Motor neuron (in vitro differentiated cells): Measurements from ENCODE around the gene ZNRD2. TPM values are rescaled to one million over a fixed set of nuclear protein-coding genes. Genes with fewer than 3 reads are reported as not detected.
"Not testable (repeated sequence)": the region's sequence is repeated elsewhere in the genome, so short reads cannot be mapped to it uniquely, and the experiment has no call there.

Source experiments
- ATAC-seq, 8 experiments: fragments of 200-7000 bp; cut with Tn5 transposase; replicated peaks in 6 of 8; 2 replicates each; pipeline ENCODE4 v1.8.0; 2021; ENCODE audit warnings: mild to moderate bottlenecking in 8 of 8, moderate library complexity in 8 of 8
- H3K27ac ChIP-seq, 2 donors: fragments of 250-450 bp; sonication (Bioruptor Pico); 2 replicates each; pipeline ENCODE4 v1.9.0; 2021; ENCODE audit warnings: antibody characterized with exemption in 2 of 2, mild to moderate bottlenecking in 2 of 2, moderate library complexity in 1 of 2
- H3K4me1 ChIP-seq, 2 donors: fragments of 250-450 bp; sonication (Bioruptor Pico); replicated peaks in 1 of 2; 2 replicates each; pipeline ENCODE4 v1.6.1; 2021; ENCODE audit warnings: antibody characterized with exemption in 2 of 2, mild to moderate bottlenecking in 2 of 2, moderate library complexity in 1 of 2
- H3K4me3 ChIP-seq, 5 donors: fragments of 250-450 bp; sonication (Bioruptor Pico); 2 replicates each; pipeline ENCODE4 v1.9.0; 2021; ENCODE audit warnings: antibody characterized with exemption in 5 of 5, mild to moderate bottlenecking in 5 of 5, moderate library complexity in 4 of 5
- WGBS, 10 experiments: fragments of 450-650 bp; shearing (Covaris generic); methylation state at CpG; one replicate each; pipeline ENCODE4 v1.0.0; 2022; 5-methylcytosine and 5-hydroxymethylcytosine counted together
- in situ Hi-C, 9 experiments: fragments of 400-800 bp; cut with MboI; loops; one replicate each; pipeline ENCODE4 v1.15.0; 2021; ENCODE audit warnings: low sequenced_read_pairs in 9 of 9, low pct_unique_long_range_greater_than_20kb in 2 of 9; ENCODE audit not compliant: unreplicated experiment in 9 of 9
- total RNA-seq, 8 experiments: library from RNA; unstranded; fragments of 300-600 nt; gene quantifications; 2 replicates each; pipeline versions ENCODE4 v1.2.3 to v1.2.4, GENCODE V29; 2022

The ZNRD2 gene
- total RNA-seq, 8 experiments from 2014 or later: 37.4 to 74.2 (median 55.0) TPM

DNA sequence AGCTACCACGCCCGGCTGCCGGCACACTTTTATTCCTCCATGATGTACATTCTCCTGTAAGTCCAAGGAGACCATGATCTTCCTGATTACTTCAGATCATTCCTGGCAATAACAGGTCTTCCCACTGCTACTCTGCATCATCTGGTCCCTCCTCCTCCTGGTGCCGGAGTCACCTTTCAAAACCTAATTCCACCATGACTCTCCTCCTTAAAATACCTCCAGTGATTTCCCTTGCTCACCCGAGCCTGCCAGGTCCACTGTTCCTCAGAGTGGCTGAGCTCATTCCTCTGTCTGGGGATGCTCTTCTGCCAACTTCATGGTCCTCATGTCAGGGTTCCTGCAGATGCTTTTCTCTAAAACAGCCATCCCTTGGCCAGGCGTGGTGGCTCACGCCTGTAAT, 8.3 kb upstream of the ZNRD2 start:
- no peak for ATAC-seq
- in situ Hi-C loops: no loop called here
- Histone ChIP-seq H3K4me1 (peaks cover 21 to 37% of the 10 kb centered on the region in 2 donors), H3K27ac (no peak overlapping the region), H3K4me3 (no peak overlapping the region)
- WGBS, 10 experiments: 27 to 100% (median 91%) methylated on average over 1 to 5 of the region's 7 CpGs; no CpG with 5 or more reads in 2 of the 10 experiments

DNA sequence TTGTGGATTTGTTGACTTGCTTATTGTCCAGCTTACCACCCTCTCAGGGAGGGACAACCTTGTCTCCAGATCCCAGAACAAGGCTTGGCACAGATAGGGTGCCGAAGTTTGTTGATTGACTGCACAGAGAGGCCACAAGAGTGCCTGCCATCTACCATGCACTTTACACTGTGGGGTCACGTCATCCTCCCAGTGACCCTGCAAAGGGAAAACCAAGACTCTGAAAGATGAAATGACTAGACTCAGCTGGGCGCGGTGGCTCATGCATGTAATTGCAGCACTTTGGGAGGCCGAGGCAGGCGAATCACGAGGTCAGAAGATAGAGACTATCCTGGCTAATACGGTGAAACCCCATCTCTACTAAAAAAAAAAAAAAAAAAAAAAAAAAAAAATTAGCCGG, 7.5 kb upstream of the ZNRD2 start:
- in situ Hi-C loops: no loop called here
- 50 to 100% (median 83%) methylated on average over 1 to 6 of the region's 9 CpGs; no CpG with 5 or more reads in 2 of the 10 experiments for WGBS, 10 experiments
- Histone ChIP-seq H3K4me3 (no peak overlapping the region), H3K4me1 (peaks cover 16 to 30% of the 10 kb centered on the region in 2 donors), H3K27ac (no peak overlapping the region)
- no peak for ATAC-seq

DNA sequence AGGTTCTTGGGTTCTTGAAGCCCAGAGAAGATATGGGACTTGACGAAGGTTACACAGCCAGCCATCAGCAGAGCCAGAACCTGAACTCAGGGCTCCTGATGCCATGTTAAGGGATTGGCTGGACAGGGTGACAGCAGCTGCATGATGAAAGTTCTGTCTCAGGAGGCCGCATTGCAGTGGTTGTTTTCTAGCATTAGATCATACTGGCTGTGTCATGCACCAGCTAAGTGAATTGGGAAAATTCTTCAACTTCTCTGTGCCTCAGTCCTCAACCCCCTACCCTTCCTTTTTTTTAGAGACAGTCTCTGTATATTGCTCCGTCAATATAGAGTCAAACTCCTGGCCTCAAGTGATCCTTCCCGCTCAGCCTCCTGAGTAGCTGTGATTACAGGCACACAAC, 6.7 kb upstream of the ZNRD2 start:
- in situ Hi-C loops: no loop called here
- no peak overlapping the region for H3K27ac ChIP-seq
- H3K4me1 ChIP-seq: peaks cover 15 to 31% of the 10 kb centered on the region in 2 donors
- WGBS, 10 experiments: 93 to 100% (median 100%) methylated on average over 1 to 4 of the region's 4 CpGs; no CpG with 5 or more reads in 2 of the 10 experiments
- no peak overlapping the region for H3K4me3 ChIP-seq
- no peak for ATAC-seq

DNA sequence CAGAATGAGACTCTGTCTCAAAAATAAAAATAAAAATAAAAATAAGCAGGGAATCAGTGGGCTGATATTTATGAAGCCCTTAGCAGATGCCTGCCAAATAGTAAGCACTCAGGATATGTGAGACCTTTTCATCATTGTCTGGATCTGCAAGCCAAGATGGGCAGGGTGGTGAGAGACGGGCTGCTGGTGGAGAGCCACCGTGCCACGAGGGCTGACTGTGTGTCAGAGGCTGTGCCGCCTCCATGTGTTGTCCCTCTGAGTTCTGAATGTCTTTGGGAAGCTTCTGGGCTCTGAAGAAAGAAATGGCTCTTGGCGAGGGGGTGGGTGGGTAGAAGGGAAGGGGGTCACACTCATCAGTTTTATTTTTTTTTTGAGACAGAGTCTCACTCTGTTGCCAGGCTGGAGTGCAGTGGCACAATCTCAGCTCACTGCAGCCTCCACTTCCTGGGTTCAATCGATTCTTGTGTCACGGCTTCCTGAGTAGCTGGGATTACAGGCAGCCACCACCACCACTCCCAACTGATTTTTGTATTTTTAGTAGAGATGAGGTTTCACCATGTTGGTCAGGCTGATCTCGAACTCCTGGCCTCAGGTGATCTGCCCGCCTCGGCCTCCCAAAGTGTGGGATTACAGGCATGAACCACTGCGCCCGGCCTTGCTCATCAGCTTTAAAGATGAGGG, 5.3 kb upstream of the ZNRD2 start:
- H3K4me3 ChIP-seq, H3K27ac ChIP-seq, in situ Hi-C loops, ATAC-seq: not testable (repeated sequence)
- H3K4me1 ChIP-seq: peaks cover 15 to 24% of the 10 kb centered on the region in 2 donors
- WGBS, 10 experiments: 60 to 100% (median 89%) methylated on average over 1 to 5 of the region's 12 CpGs; no CpG with 5 or more reads in 4 of the 10 experiments

DNA sequence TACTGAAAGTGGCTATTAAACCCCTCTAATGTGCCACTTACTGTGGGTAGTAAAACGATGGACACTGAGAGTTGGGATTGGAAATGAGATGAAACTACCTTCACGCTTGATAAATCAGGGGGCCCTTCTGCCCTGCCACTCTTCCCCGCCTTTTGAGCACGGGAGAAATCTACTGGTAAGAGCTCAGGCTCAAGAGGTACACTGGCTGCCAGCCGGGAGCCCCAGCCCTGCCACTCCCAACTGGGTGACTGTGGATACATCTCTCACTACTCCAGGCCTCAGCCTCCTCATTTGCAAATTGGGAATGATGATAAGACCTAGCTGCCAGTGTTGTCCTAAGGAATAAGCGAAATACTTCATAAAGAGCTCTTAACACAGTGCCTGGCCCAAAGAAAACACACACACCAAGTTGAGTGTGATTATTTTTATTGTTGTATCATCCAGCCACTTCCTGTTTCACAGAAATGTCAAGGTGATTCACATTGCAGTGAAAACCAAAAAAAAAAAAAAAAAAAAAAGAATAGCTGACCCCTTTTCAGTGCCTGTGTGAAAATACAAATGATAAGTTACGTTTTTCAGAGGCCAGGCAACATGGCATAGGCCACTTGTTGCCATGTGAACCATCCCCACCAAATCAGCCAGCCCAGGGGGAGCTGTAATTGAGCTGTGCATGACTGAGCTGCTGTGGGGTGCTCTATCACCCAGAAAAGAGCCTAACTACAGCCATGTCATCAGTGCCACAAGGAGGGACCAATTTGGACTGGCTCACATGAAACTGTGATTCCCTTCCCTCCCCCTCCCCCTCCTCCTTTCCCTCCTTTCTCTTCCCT, 4.4 kb upstream of the ZNRD2 start:
- Histone ChIP-seq H3K4me3 (no peak overlapping the region), H3K4me1 (peaks cover 14 to 16% of the 10 kb centered on the region in 2 donors), H3K27ac (no peak overlapping the region)
- in situ Hi-C loops: no loop called here
- ATAC-seq: no peak
- 63 to 100% (median 79%) methylated on average over 1 to 7 of the region's 7 CpGs for WGBS, 10 experiments

DNA sequence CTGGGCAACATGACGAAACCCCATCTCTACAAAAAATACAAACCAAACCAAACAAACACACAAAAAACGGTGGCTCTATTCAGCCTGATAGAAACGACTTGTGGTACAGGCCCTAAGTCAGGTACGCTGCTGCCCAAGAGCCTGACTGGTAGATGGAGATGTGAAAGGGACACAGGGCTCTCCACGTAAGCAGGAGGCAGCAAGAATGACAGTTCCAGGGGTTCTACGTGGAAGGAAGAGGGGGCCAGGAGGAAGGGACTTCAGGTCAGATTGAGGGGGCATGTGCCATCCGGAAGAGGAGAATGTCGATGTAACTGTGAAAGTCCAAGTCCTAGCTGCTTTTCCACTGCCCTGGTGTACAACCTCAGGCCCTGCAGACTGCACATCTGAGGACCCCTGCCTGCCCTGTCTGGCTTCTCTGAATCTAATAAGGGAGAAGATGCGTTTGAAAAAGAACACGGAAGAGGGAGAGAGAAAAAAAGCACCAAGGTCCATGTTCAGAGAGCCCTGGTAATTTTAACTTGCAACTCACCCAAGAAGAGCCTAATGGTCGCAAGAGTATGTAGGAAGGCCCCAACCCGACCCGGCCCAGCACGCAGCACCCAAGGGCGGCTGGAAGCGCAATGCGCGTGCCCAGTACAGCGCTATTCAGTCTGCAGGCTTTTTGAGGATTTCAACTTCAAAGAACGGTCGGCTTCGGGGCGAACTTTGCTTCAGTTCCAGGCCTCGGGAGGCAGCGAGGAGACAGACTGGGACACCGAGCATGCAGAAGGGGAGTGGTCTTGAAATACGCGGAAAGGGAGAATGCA, 909 bp upstream of the ZNRD2 start:
- Histone ChIP-seq H3K4me3 (peak overlapping the region; percentile 53 to 95 (median 88)), H3K4me1 (peaks cover 21 to 25% of the 10 kb centered on the region in 2 donors), H3K27ac (peak overlapping the region; percentile 90 to 95)
- in situ Hi-C loops: no loop called here
- ATAC-seq: peak in 7 of 8 experiments; percentile 0 to 8 (median 3)
- 0 to 40% (median 16%) methylated on average over 1 to 11 of the region's 28 CpGs; no CpG with 5 or more reads in 2 of the 10 experiments for WGBS, 10 experiments

DNA sequence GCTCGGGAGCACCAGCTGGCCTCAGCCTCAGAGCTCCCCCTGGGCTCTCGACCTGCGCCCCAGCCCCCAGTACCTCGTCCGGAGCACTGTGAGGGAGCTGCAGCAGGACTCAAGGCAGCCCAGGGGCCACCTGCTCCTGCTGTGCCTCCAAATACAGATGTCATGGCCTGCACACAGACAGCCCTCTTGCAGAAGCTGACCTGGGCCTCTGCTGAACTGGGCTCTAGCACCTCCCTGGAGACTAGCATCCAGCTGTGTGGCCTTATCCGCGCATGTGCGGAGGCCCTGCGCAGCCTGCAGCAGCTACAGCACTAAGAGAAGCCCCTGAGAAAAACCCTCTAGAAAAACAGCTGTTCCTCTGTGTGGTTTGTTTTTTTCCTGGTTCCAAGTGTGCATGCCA, 1.1 kb downstream of the ZNRD2 start:
- in situ Hi-C loops: no loop called here
- H3K4me1 ChIP-seq: peaks cover 21 to 29% of the 10 kb centered on the region in 2 donors
- WGBS, 10 experiments: 64 to 100% methylated on average over 1 to 4 of the region's 9 CpGs; no CpG with 5 or more reads in 8 of the 10 experiments
- peak overlapping the region; percentile 53 to 95 (median 88) for H3K4me3 ChIP-seq
- H3K27ac ChIP-seq: peak overlapping the region in 1 of 2 donors; percentile 95
- ATAC-seq: no peak

DNA sequence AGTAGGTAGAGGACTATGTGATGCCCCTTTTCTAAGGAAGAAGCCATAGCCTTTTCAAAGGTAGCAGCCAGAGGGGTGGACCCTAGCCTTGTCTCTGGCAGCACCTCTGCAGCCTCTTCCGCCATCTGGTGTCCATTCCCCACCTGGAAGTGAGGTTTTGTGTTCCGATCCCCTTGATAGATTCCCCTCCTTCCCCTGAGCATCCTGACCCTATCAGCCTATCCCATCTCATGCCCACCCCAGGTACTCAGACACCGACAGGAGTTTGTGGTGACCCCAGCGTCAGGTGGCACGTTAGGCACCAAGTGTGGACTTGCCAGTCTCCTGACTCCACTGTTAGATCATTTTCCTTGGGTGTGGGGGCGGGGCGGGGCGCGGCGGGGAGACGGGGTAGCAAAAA, 1.7 kb downstream of the ZNRD2 start:
- Histone ChIP-seq H3K4me3 (peak overlapping the region; percentile 53 to 95 (median 88)), H3K4me1 (peaks cover 21 to 29% of the 10 kb centered on the region in 2 donors), H3K27ac (peak overlapping the region; percentile 85 to 95)
- in situ Hi-C loops: no loop called here
- 12% methylated on average over 3 of the region's 11 CpGs; no CpG with 5 or more reads in 9 of the 10 experiments for WGBS, 10 experiments
- ATAC-seq: peak in 1 of 8 experiments; percentile 1

DNA sequence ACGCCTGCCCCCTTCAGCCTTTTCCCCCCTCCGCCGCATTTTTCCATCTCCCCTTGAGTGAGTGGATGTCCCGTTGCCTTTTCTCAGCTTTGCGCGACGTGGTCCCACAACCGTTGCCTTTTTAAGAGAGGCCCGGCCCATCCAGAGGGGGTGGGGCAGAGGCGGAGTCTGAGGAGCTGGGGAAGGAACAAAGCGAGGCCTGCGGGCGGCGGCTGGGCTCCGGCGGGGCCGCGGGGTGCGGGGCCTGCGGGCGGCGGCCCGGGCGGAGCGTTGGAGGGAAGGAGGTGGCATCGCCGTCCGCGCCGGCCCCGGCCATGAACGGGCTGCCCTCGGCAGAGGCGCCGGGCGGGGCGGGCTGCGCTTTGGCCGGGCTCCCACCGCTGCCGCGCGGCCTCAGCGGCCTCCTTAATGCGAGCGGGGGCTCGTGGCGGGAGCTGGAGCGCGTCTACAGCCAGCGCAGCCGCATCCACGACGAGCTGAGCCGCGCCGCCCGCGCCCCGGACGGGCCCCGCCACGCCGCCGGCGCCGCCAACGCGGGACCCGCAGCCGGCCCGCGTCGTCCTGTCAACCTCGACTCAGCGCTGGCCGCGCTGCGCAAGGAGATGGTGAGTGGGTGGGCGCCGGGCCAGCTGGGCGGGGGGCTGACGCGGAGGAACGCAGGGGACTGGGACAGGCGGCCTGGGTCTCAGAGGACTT, 2.2 kb downstream of the ZNRD2 start, which contains the start of gene FAM89B:
Gene FAM89B, plus strand, starts transcription at position 183 of the 696 bp plus-strand sequence. Its CDS starts 132 bp downstream, at position 315.
- in situ Hi-C loops: no loop called here
- Histone ChIP-seq H3K4me1 (peaks cover 21 to 29% of the 10 kb centered on the region in 2 donors), H3K4me3 (peak within 1 kb of the TSS; percentile 53 to 95 (median 88)), H3K27ac (peak within 1 kb of the TSS; percentile 85 to 95)
- WGBS, 10 experiments: 0% methylated on average over 5 of the region's 86 CpGs; no CpG with 5 or more reads in 9 of the 10 experiments
- peak; percentile 6 to 33 (median 26) for ATAC-seq

DNA sequence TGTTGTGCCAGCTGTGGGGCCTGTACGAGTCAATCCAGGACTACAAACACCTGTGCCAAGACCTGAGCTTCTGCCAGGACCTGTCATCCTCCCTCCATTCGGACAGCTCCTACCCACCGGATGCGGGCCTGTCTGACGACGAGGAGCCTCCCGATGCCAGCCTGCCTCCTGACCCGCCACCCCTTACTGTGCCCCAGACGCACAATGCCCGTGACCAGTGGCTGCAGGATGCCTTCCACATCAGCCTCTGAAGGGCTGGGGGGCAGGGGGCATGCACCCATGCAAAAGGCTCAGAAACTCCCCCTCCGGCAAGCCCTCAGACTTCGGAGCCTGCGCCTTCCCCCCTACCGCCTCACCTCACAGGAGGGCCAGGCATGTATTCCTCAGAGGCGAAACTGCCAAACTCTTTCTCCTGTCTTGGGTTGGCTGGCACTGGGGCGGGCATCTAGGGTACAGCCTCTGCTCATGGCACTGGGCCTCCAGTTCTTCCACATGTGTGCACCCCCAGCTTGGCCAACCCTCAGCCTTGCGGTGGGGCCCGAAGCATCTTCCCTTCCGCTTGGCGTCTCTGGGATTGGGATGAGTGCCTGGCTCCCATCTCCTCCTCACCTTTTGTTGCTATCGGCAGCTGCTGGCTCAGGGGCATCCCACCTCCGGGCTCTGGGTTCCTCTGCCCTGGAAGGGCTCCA, 3.3 kb downstream of the ZNRD2 start:
- in situ Hi-C loops: no loop called here
- H3K4me3 ChIP-seq: peak overlapping the region; percentile 53 to 95 (median 88)
- WGBS, 10 experiments: 5 to 58% methylated on average over 4 to 6 of the region's 22 CpGs; no CpG with 5 or more reads in 8 of the 10 experiments
- H3K4me1 ChIP-seq: peaks cover 20 to 27% of the 10 kb centered on the region in 2 donors
- ATAC-seq: no peak
- no peak overlapping the region for H3K27ac ChIP-seq

DNA sequence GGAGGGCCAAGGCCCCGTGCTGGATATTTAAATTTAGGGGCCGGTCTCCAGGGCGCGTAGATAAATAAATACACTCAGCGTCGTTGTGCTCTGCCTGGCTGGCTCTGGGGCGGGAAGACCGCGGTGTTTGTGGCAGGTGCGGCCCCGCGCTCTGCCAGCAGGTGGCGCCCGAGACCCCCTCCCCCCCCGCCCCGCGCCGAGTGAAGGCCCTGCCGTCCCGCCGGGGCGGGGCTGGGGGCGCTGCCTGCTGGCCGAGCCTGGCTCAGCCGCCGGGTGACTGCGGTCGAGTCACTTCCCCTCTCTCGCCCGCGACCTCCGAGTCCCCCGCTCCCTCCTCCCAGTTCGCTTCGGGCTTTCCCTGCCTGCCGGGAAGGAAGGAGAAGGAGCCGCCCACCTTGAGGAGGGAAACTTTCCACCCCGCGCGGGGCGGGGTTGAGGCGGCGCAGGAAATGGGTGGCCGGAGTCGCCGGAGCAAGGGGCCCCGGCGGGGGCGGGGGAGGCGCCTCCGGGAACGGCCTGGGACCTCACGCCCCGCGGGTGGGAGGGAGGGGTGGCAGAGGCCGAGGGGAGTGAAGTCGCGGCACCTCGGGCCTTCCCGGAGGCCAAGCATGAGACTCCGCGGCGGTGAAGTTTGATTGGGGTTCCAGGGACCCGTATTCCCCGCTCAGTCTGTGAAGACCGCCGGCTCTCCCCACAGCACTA, 4.0 kb downstream of the ZNRD2 start:
- in situ Hi-C loops: no loop called here
- ATAC-seq: peak; percentile 0 to 38 (median 15)
- WGBS, 10 experiments: 0 to 3% methylated on average over 9 to 11 of the region's 67 CpGs; no CpG with 5 or more reads in 8 of the 10 experiments
- H3K4me3 ChIP-seq: peak overlapping the region; percentile 6 to 95 (median 11)
- H3K4me1 ChIP-seq: peaks cover 14 to 22% of the 10 kb centered on the region in 2 donors
- no peak overlapping the region for H3K27ac ChIP-seq
